Astrocyte (in vitro differentiated cells and primary cell): ENCODE results near the gene BCAM. TPM values are rescaled to one million over a fixed set of nuclear protein-coding genes. Genes with fewer than 3 reads are reported as not detected.
"Not testable (repeated sequence)": the region's sequence is repeated elsewhere in the genome, so short reads cannot be mapped to it uniquely, and the experiment has no call there.

Experiments
- DNase-seq: peaks from one replicate; pipeline ENCODE4 v3.0.0-alpha.2; 2010; ENCODE audit warnings: low read depth
- FAIRE-seq: peaks from 2 replicates; lab custom pipeline; 2011; peaks lifted over from hg19 to GRCh38; lab: Jason Lieb, UNC
- H2AFZ ChIP-seq: 2 replicates; pipeline ENCODE4 v1.6.0; 2012; ENCODE audit warnings: low read depth, low read length, inconsistent platforms
- H3K27ac ChIP-seq: 2 replicates; pipeline ENCODE4 v1.5.1; 2011; ENCODE audit warnings: low read depth, low read length, inconsistent platforms
- H3K27me3 ChIP-seq: 2 replicates; pipeline ENCODE4 v1.6.0; 2011; ENCODE audit warnings: low read length, inconsistent platforms; ENCODE audit not compliant: insufficient read depth
- H3K36me3 ChIP-seq: 2 replicates; pipeline ENCODE4 v1.5.1; 2011; ENCODE audit warnings: low read length, inconsistent platforms; ENCODE audit not compliant: insufficient read depth
- H3K4me1 ChIP-seq: 2 replicates; pipeline ENCODE4 v1.5.1; 2011; ENCODE audit warnings: low read length, inconsistent platforms; ENCODE audit not compliant: insufficient read depth
- H3K4me2 ChIP-seq: 2 replicates; pipeline ENCODE4 v1.6.0; 2012; ENCODE audit warnings: low read length, inconsistent platforms
- H3K4me3 ChIP-seq: 2 replicates; pipeline ENCODE4 v1.5.1; 2011; ENCODE audit warnings: low read depth, mild to moderate bottlenecking, low read length, inconsistent platforms; ENCODE audit not compliant: insufficient read depth
- H3K79me2 ChIP-seq: 2 replicates; pipeline ENCODE4 v1.6.0; 2012; ENCODE audit warnings: mild to moderate bottlenecking, low read length, inconsistent platforms; ENCODE audit not compliant: insufficient read depth
- H3K9ac ChIP-seq: 2 replicates; pipeline ENCODE4 v1.6.0; 2012; ENCODE audit warnings: mild to moderate bottlenecking, low read length, inconsistent platforms
- H3K9me3 ChIP-seq: 2 replicates; pipeline ENCODE4 v1.5.1; 2012; ENCODE audit warnings: low read depth, mild to moderate bottlenecking, low read length, inconsistent platforms; ENCODE audit not compliant: insufficient read depth
- H4K20me1 ChIP-seq: 2 replicates; pipeline ENCODE4 v1.6.0; 2012; ENCODE audit warnings: low read length, inconsistent platforms; ENCODE audit not compliant: insufficient read depth
- H3K27ac Mint-ChIP-seq: one replicate; pipeline ENCODE4 v1.8.0; 2021; ENCODE audit warnings: mild to moderate bottlenecking, mixed read lengths; ENCODE audit not compliant: unreplicated experiment
- H3K27me3 Mint-ChIP-seq: one replicate; pipeline ENCODE4 v1.8.0; 2021; ENCODE audit warnings: low read depth, mixed read lengths; ENCODE audit not compliant: unreplicated experiment
- H3K36me3 Mint-ChIP-seq: one replicate; pipeline ENCODE4 v1.8.0; 2021; ENCODE audit warnings: low read depth, mixed read lengths; ENCODE audit not compliant: unreplicated experiment
- H3K4me1 Mint-ChIP-seq: one replicate; pipeline ENCODE4 v1.8.0; 2021; ENCODE audit warnings: low read depth, mixed read lengths; ENCODE audit not compliant: unreplicated experiment
- H3K4me3 Mint-ChIP-seq: one replicate; pipeline ENCODE4 v1.8.0; 2021; ENCODE audit warnings: mild to moderate bottlenecking, moderate library complexity, mixed read lengths; ENCODE audit not compliant: unreplicated experiment
- H3K9me3 Mint-ChIP-seq: one replicate; pipeline ENCODE4 v1.8.0; 2021; ENCODE audit warnings: mild to moderate bottlenecking, mixed read lengths; ENCODE audit not compliant: unreplicated experiment
- CTCF ChIP-seq: IDR thresholded peaks from 2 replicates; pipeline ENCODE4 v1.5.1; 2011; ENCODE audit warnings: low read depth, mild to moderate bottlenecking, inconsistent platforms, low read length, moderate library complexity; ENCODE audit not compliant: insufficient read depth
- EZH2 ChIP-seq: IDR thresholded peaks from 2 replicates; pipeline ENCODE4 v1.6.1; 2012; ENCODE audit warnings: mild to moderate bottlenecking, low read length, inconsistent platforms; ENCODE audit not compliant: insufficient read depth
- total RNA-seq: library from RNA; stranded (reverse); gene quantifications from 2 replicates; pipeline ENCODE4 v1.2.1, GENCODE V29; 2021

Gene BCAM
- total RNA-seq, 1 donor from 2014 or later = 14.0 TPM

GRCh38 chr19:44767295-44768180, 41.4 kb upstream of the BCAM start:
- DNase-seq (no peak), FAIRE-seq (no peak)
- Mint-ChIP-seq H3K27me3 (peaks cover 2% of the 10 kb centered on the region), H3K9me3 (peaks cover 9% of the 10 kb centered on the region), H3K27ac (no peak overlapping the region), H3K36me3 (peaks cover 2% of the 10 kb centered on the region), H3K4me1 (peaks cover 4% of the 10 kb centered on the region), H3K4me3 (peak overlapping the region; percentile 21)
- Histone ChIP-seq H3K27ac (no peak overlapping the region), H3K79me2 (no peaks in the 10 kb centered on the region), H3K9me3 (peaks cover 4% of the 10 kb centered on the region), H3K9ac (no peak overlapping the region), H3K4me1 (no peaks in the 10 kb centered on the region), H2AFZ (no peak overlapping the region), H3K36me3 (no peaks in the 10 kb centered on the region), H4K20me1 (no peaks in the 10 kb centered on the region), H3K27me3 (no peaks in the 10 kb centered on the region), H3K4me2 (no peak overlapping the region), H3K4me3 (no peak overlapping the region)
- no peak for TF ChIP-seq CTCF
- no peak for TF ChIP-seq EZH2

DNA sequence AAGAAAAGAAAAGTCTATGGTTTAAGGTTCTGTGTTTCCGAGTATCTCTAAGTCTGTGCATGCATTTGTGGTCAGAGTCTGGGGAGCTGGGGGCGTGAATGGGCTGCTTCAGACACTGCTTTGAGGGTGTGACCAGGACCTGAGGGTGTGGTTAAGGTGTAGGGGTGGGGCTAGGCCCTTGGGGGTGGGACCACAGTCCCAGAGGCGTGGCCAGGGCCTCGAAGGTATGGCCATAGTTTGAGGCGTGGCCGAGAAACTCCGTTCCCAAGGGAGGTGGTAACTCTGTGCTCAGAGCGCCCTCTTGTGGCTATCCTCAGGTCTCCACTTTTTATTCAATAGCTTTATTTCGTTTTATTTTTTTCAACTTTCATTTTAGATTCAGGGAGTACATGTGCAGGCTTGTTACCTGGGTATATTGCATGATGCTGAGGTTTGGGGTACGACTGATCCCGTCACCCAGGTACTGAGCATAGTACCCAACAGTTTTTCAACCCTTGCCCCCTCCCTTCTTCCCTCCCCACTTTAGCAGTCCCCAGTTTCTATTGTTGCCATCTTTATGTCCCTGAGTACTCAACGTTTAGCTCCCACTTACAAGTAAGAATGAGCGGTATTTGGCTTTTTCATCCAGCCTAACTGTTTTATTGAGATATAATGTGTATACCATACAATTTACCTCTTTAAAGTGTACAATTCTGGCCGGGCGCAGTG, 38.2 kb upstream of the BCAM start:
- Histone ChIP-seq H3K4me1 (peaks cover 14% of the 10 kb centered on the region), H3K79me2 (no peaks in the 10 kb centered on the region), H3K9ac (no peak overlapping the region), H2AFZ (peak overlapping the region; percentile 79), H3K27me3 (no peaks in the 10 kb centered on the region), H3K4me2 (peak overlapping the region; percentile 77), H3K36me3 (no peaks in the 10 kb centered on the region), H3K27ac (no peak overlapping the region), H3K4me3 (no peak overlapping the region), H3K9me3 (peaks cover 4% of the 10 kb centered on the region), H4K20me1 (no peaks in the 10 kb centered on the region)
- H3K4me1 Mint-ChIP-seq = peaks cover 10% of the 10 kb centered on the region
- peaks cover 2% of the 10 kb centered on the region for H3K27me3 Mint-ChIP-seq
- H3K9me3 Mint-ChIP-seq = peaks cover 5% of the 10 kb centered on the region
- DNase-seq (peak; percentile 87), FAIRE-seq (peak; percentile 80)
- peak overlapping the region; percentile 75 for H3K27ac Mint-ChIP-seq
- H3K36me3 Mint-ChIP-seq = peaks cover 2% of the 10 kb centered on the region
- no peak overlapping the region for H3K4me3 Mint-ChIP-seq
- TF ChIP-seq CTCF (peak; percentile 67), EZH2 (no peak)

- H2AFZ ChIP-seq, H3K27me3 ChIP-seq, H3K27ac Mint-ChIP-seq, H3K27ac ChIP-seq, H3K27me3 Mint-ChIP-seq, H3K36me3 Mint-ChIP-seq, H3K9me3 ChIP-seq, H3K9ac ChIP-seq, H3K4me3 ChIP-seq, H4K20me1 ChIP-seq, H3K79me2 ChIP-seq, DNase-seq, H3K4me2 ChIP-seq, FAIRE-seq, H3K9me3 Mint-ChIP-seq, H3K4me3 Mint-ChIP-seq, H3K36me3 ChIP-seq: not testable (repeated sequence)
- H3K4me1 ChIP-seq = peaks cover 14% of the 10 kb centered on the region
- peaks cover 10% of the 10 kb centered on the region for H3K4me1 Mint-ChIP-seq
Observed at GRCh38 chr19:44772144-44772543, 36.8 kb upstream of the BCAM start.
